GM19351 (cell line): ENCODE measurements around the gene PTTG1IP.
"Not testable (repeated sequence)": the region's sequence is repeated elsewhere in the genome, so short reads cannot be mapped to it uniquely, and the experiment has no call there.

ENCODE experiments used
- ATAC-seq: cut with Tn5 transposase; IDR thresholded peaks from one replicate; pipeline ENCODE4 v1.9.1; 2021; ENCODE audit warnings: mild to moderate bottlenecking, moderate library complexity; ENCODE audit not compliant: unreplicated experiment

Gene PTTG1IP

GRCh38 chr21:44885615-44886014 is 12.1 kb upstream of the PTTG1IP start:
- no peak for ATAC-seq

GRCh38 chr21:44884097-44884496 is 10.6 kb upstream of the PTTG1IP start:
- ATAC-seq: no peak

- ATAC-seq: no peak
Measured at GRCh38 chr21:44883250-44883649, 9.8 kb upstream of the PTTG1IP start.

- ATAC-seq: no peak
Measured at GRCh38 chr21:44881198-44881872, 7.8 kb upstream of the PTTG1IP start.

- no peak for ATAC-seq
Measured at GRCh38 chr21:44880405-44881197, 7.1 kb upstream of the PTTG1IP start.

GRCh38 chr21:44879238-44879637 is 5.7 kb upstream of the PTTG1IP start:
- ATAC-seq: not testable (repeated sequence)

- ATAC-seq: no peak
Measured at GRCh38 chr21:44878053-44878982, 4.8 kb upstream of the PTTG1IP start.

- ATAC-seq: no peak
Measured at GRCh38 chr21:44876849-44877575, 3.5 kb upstream of the PTTG1IP start.

- no peak for ATAC-seq
Measured at GRCh38 chr21:44875316-44875700, 1.8 kb upstream of the PTTG1IP start.

GRCh38 chr21:44874497-44875315 is 1.2 kb upstream of the PTTG1IP start:
- ATAC-seq: no peak

- no peak for ATAC-seq
Measured at GRCh38 chr21:44874240-44874496, 678 bp upstream of the PTTG1IP start.

- no peak for ATAC-seq
Measured at GRCh38 chr21:44872649-44873355, 688 bp downstream of the PTTG1IP start.

GRCh38 chr21:44872323-44872648 is 1.2 kb downstream of the PTTG1IP start:
- no peak for ATAC-seq

- ATAC-seq: no peak
Measured at GRCh38 chr21:44871576-44872269, 1.8 kb downstream of the PTTG1IP start.

- ATAC-seq: no peak
Measured at GRCh38 chr21:44870748-44871495, 2.6 kb downstream of the PTTG1IP start.

GRCh38 chr21:44869781-44870747 is 3.4 kb downstream of the PTTG1IP start:
- ATAC-seq: no peak

- ATAC-seq: no peak
Measured at GRCh38 chr21:44868707-44869106, 4.8 kb downstream of the PTTG1IP start.
